GM12891 (cell line): ENCODE measurements around the gene RPUSD2.
A peak's percentile ranks its signal among the peaks of the same experiment; 100 is the strongest.
"Not testable (repeated sequence)": the region's sequence is repeated elsewhere in the genome, so short reads cannot be mapped to it uniquely, and the experiment has no call there.

Experiments
- DNase-seq: peaks from one replicate; pipeline ENCODE4 v3.0.0; 2011; ENCODE audit warnings: low spot score; ENCODE audit not compliant: insufficient read length
- FAIRE-seq: peaks from 2 replicates; lab custom pipeline; 2011; peaks lifted over from hg19 to GRCh38; lab: Jason Lieb, UNC
- PAX5 ChIP-seq: IDR thresholded peaks from 2 replicates; pipeline ENCODE4 v1.6.1; 2011; ENCODE audit warnings: low read length, moderate library complexity, mild to moderate bottlenecking; ENCODE audit not compliant: insufficient read depth, severe bottlenecking
- POLR2A ChIP-seq: IDR thresholded peaks from 2 replicates; pipeline ENCODE4 v1.6.1; 2011; ENCODE audit warnings: low read depth, low read length, control low read depth
- POLR2AphosphoS5 ChIP-seq: IDR thresholded peaks from 2 replicates; pipeline ENCODE4 v1.6.1; 2011; ENCODE audit warnings: low read depth, low read length, control low read depth
- POU2F2 ChIP-seq: IDR thresholded peaks from 2 replicates; pipeline ENCODE4 v1.6.1; 2011; ENCODE audit warnings: low read depth, mild to moderate bottlenecking, control low read depth, low read length, moderate library complexity
- SPI1 ChIP-seq: IDR thresholded peaks from 2 replicates; pipeline ENCODE4 v1.6.1; 2011; ENCODE audit warnings: low read depth, low read length, control low read depth
- TAF1 ChIP-seq: IDR thresholded peaks from 2 replicates; pipeline ENCODE4 v1.6.1; 2011; ENCODE audit warnings: low read depth, low read length, control low read depth

Gene RPUSD2

DNA sequence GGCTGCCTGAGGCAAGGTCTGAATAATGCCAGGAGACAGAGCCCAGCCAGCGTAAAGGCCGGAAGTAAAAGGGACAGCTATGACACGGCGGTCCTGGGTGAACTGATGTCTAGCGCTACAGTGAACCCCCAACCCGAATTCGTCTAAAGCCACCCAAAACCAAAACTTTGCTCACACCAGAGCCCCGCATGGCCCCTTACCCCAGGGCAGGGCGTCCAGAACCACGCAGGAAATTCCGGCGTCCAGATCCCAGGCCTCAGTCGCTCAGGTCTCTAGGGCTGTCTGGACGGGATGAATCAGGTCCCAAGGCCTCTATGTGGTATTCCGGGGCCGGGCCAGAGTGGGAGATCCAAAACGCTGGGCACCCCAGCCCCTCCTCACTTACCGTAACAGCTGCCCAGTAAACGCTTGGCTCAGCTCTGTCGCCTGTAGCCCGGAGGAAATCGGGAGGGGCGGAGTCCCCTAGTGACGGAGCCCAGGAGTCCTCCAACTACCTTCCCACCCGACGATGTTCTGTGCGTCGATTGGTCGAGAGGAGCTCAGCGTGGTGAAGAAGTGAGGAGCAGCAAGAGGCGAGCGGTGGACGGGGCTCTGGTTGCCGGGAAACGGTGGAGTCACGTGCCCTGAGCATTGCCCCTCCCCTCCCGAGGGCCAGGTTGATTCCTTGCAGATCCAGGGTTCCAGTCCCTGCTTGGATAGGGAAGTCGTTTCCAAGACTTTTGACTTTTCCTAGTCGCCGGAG lies 4.3 kb upstream of the RPUSD2 start, which contains the start of gene CCDC32:
Gene CCDC32 (minus strand): TSS at position 452 of the 742 bp plus-strand sequence. CDS start 2,027 bp downstream, outside the sequence.
- peak; percentile 93 for DNase-seq
- TF ChIP-seq SPI1 (no peak), TAF1 (peak; percentile 75), POLR2A (peak; percentile 79), POU2F2 (no peak), POLR2AphosphoS5 (peak; percentile 86), PAX5 (no peak)
- peak; percentile 99 for FAIRE-seq

DNA sequence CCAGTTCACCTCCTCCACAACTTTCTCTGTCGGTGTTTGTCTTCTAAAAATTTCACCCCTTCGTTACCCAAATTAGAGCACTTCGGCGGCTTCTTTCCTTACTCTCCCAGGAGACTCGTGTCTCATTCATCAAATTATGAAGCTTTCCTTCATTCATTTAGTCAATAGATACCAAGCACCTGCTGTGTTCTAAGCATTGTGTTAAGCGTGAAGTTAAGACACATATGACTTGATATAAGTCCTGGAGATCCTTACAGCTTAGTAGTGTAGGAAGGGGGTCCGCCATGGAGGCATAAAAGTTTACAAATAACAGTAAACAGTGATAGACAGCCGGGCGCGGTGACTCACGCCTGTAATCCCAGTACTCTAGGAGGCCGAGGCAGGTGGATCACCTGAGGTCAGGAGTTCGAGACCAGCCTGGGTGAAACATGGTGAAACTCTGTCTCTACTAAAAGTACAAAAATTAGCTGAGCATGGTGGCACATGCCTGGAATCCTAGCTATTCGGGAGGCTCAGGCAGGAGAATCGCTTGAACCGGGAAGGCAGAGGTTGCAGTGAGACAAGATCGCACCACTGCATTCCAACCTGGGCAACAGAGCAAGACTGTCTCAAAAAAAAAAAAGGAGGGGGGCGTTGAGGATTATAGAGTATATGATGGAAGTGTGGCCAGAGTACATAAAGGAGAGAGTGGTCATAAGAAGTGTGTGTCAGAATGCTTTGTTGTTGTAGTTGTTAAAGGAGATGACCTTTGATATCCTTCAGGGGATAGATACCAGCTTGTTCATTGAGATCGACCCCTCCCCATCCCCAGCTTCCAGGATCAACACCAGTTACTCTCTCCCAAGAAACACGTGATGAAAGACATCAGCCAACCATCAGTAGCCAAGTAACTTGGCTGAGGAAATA lies 3.5 kb upstream of the RPUSD2 start:
- TF ChIP-seq SPI1 (no peak), PAX5 (no peak), TAF1 (no peak), POLR2AphosphoS5 (no peak), POU2F2 (no peak), POLR2A (no peak)
- no peak for FAIRE-seq
- no peak for DNase-seq

DNA sequence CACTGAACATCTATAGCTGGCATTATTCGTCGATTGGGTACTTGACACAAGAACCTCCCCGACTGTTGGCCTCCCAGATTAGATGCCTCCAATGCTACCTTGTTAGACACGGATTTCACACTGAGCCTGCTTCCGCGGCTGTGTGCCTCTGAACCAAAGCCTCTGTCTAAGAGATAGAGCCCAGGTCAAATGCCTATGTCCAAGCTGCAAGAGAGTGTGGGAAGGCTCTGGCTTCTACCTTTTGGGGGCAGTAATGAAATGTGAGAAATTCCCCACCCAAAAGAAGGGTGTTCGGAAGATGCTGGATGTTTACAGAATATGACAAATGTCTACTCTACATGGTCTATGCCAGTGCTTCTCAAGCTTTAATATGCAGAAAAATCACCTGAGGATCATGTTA lies 2.0 kb upstream of the RPUSD2 start:
- TF ChIP-seq POLR2A (no peak), TAF1 (no peak), POU2F2 (no peak), SPI1 (no peak), PAX5 (no peak), POLR2AphosphoS5 (no peak)
- FAIRE-seq (no peak), DNase-seq (no peak)

DNA sequence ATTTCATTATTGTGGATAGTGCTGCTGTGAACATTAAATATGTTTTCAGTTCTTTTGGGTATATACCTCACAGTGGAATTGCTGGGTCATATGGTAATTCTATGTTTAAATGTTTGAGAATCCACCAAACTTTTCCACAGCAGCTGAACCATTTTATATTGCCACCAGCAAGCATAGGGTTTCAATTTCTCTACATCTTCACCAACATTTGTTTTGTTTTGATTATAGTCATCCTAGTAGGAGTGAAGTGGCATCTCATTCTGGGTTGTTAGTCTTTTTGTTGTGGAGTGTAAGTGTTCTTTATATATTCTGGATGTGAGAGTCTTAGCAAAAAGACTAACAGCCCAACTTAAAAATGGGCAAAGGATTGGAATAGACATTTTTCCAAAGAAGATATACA lies 6.0 kb downstream of the RPUSD2 start:
- TF ChIP-seq TAF1 (no peak), SPI1 (no peak), PAX5 (no peak), POLR2AphosphoS5 (no peak), POLR2A (no peak), POU2F2 (no peak)
- FAIRE-seq, result no peak
- DNase-seq, result no peak

DNA sequence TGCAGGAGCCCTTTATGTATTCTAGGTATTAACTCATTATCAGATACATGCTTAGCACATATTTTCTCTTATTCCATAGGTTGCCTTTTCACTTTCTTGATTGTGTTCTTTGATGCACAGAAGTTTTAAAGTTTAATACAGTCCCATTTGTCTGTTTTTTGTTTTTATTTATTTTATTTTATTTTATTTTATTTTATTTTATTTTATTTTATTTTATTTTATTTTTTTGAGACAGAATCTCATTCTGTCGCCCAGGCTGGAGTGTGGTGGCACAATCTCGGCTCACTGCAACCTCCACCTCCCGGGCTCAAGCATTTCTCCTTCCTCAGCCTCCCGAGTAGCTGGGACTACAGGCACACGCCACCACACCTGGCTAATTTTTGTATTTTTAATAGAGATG lies 7.8 kb downstream of the RPUSD2 start:
- FAIRE-seq, DNase-seq: not testable (repeated sequence)

DNA sequence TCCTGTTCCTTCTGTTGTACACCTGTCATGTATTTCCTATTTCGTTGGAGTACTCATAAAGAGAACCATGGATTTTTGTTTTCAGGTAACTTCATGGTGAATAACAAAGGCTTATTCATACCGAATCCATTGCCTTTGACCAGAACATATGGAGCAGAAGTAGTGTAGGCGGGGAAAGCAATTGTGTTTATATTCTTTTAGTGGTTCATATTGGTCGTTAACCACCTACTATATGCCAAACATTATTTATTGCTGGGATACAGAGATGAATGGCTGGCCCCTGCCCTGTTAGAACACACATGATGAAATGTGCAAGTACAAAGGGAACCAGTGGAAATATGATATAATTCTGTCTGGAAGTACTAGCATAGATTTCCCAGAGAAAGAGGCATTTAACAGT lies 9.8 kb downstream of the RPUSD2 start:
- peak; percentile 45 for FAIRE-seq
- TF ChIP-seq PAX5 (no peak), POLR2A (no peak), SPI1 (no peak), POU2F2 (no peak), POLR2AphosphoS5 (no peak), TAF1 (no peak)
- no peak for DNase-seq

DNA sequence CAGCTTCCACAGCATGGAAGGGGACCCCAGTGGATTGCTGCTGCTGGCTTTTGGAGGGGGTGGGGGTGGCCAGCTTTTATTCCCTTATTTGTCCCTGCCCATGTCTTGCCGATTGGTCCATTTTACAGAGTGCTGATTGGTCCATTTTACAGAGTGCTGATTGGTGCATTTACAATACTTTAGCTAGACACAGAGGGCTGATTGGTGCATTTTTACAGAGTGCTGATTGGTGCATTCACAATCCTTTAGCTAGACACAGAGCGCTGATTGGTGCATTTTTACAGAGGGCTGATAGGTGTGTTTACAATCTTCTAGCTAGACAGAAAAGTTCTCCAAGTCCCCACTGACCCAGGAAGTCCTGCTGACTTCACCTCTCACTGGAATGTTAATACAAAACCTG lies 12.7 kb downstream of the RPUSD2 start:
- FAIRE-seq, DNase-seq: not testable (repeated sequence)

DNA sequence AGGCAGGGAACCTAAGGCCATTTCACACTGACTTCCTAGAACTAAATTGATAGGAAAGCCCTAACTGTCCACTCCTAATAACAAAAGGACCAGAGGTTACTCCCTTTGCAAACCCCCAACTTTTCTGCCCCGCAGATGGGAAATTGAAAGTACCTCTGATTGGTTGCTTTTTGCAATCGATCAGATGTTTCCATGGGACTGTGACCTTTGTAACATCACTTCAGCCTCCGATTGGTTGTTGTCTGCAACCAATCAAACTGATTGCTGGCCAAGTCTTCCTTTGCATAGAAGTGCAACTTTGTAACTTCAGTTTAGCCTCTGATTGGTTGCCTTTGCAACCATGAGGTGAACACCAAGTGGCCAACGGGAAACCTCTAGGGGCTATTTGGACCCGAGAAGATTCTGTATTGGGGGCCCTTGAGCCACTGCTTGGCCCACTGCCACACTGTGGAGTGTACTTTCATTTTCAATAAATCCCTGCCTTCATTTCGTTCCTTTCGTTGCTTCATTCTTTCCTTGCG lies 13.7 kb downstream of the RPUSD2 start:
- TF ChIP-seq POLR2A (no peak), PAX5 (no peak), POU2F2 (no peak), TAF1 (no peak), POLR2AphosphoS5 (no peak), SPI1 (no peak)
- no peak for DNase-seq
- no peak for FAIRE-seq

DNA sequence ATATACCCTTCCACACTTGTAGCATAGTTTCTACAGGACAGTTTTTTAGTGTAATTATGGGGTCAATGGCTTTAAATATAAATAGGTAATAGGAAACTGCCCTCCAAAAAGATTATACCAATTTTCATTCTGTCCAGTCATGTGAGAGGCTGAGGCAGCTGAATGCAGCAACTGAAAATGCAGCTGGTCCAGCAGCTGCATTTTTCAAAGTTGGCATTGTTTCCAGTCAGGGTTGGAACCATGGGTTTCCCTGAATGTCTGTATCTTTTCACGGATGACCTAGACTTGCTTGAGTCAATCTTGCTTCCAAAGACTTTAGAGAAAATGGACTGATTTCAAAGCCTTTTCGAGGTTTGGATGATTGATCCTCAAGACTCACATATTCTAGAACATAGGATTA lies 15.1 kb downstream of the RPUSD2 start:
- DNase-seq, result no peak
- FAIRE-seq, result no peak
- TF ChIP-seq TAF1, result no peak
- no peak for TF ChIP-seq POLR2AphosphoS5
- no peak for TF ChIP-seq PAX5
- TF ChIP-seq POLR2A, result no peak

DNA sequence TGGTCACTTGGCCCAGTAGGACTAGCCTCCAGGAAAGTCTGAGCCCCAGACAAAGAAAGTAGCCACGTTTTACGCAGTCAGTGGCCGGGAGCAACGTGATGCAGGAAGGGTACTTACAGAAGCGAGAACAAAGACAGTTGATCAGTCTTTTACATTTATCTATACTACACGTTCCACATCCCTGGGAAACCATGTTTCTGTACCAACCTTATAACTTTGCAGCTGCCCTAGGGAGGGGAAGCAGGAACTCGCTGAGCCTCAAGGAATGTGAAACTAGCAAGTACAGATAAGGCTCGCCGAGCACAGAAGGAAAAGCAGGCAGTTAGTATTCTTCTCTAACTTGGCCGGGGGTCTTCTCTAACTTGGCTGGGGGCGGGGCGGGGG lies 21.6 kb downstream of the RPUSD2 start:
- TF ChIP-seq SPI1, result no peak
- no peak for TF ChIP-seq POLR2A
- TF ChIP-seq POLR2AphosphoS5, result no peak
- TF ChIP-seq TAF1, result no peak
- no peak for TF ChIP-seq POU2F2
- TF ChIP-seq PAX5, result no peak
- no peak for FAIRE-seq
- DNase-seq, result no peak
